Measurements from ENCODE around the gene CDC42EP3. TPM values are rescaled to one million over a fixed set of nuclear protein-coding genes. Genes with fewer than 3 reads are reported as not detected.

The CDC42EP3 gene
- total RNA-seq, 6 experiments from 2014 or later: 159 to 248 (median 201) TPM

- H3K27me3 Mint-ChIP-seq (ENCODE audit: insufficient read depth): no peaks in the 10 kb centered on the region
- no peaks in the 10 kb centered on the region; the same call in 1 of the 2 replicates for H3K36me3 Mint-ChIP-seq (ENCODE audit: low read depth)
- H3K4me1 Mint-ChIP-seq (ENCODE audit: low read depth): peaks cover 49% of the 10 kb centered on the region
- no peaks in the 10 kb centered on the region for H3K9me3 Mint-ChIP-seq
- TF ChIP-seq CTCF (IDR thresholded peaks at IDR 0.05): no peak
- no peak overlapping the region for H3K4me3 Mint-ChIP-seq
- H3K27ac Mint-ChIP-seq: no peak overlapping the region
- DNase-seq: no peak
These were observed 53.1 kb downstream of the CDC42EP3 start for GRCh38 chr2:37618326-37618725.

GRCh38 chr2:37617119-37617892 is 54.1 kb downstream of the CDC42EP3 start:
- Mint-ChIP-seq H3K9me3 (no peaks in the 10 kb centered on the region), H3K36me3 (ENCODE audit: low read depth) (no peaks in the 10 kb centered on the region), H3K27me3 (ENCODE audit: insufficient read depth) (no peaks in the 10 kb centered on the region), H3K4me1 (ENCODE audit: low read depth) (peaks cover 44% of the 10 kb centered on the region), H3K27ac (no peak overlapping the region; the same call in 1 of the 2 replicates), H3K4me3 (no peak overlapping the region)
- no peak for DNase-seq
- TF ChIP-seq CTCF (IDR thresholded peaks at IDR 0.05): no peak

- no peak overlapping the region for H3K27ac Mint-ChIP-seq
- H3K27me3 Mint-ChIP-seq (ENCODE audit: insufficient read depth): no peaks in the 10 kb centered on the region
- no peaks in the 10 kb centered on the region for H3K36me3 Mint-ChIP-seq (ENCODE audit: low read depth)
- H3K9me3 Mint-ChIP-seq: no peaks in the 10 kb centered on the region
- no peak overlapping the region for H3K4me3 Mint-ChIP-seq
- H3K4me1 Mint-ChIP-seq (ENCODE audit: low read depth): peaks cover 44% of the 10 kb centered on the region
- no peak for DNase-seq
- no peak for TF ChIP-seq CTCF (IDR thresholded peaks at IDR 0.05)
These were observed 54.8 kb downstream of the CDC42EP3 start for GRCh38 chr2:37616677-37617005.

- Mint-ChIP-seq H3K27me3 (ENCODE audit: insufficient read depth) (peaks cover 3% of the 10 kb centered on the region; the same call in 1 of the 2 replicates), H3K9me3 (no peaks in the 10 kb centered on the region), H3K4me1 (ENCODE audit: low read depth) (peaks cover 49% of the 10 kb centered on the region), H3K4me3 (no peak overlapping the region), H3K27ac (peak overlapping the region; percentile 32), H3K36me3 (ENCODE audit: low read depth) (no peaks in the 10 kb centered on the region)
- TF ChIP-seq CTCF (IDR thresholded peaks at IDR 0.05): no peak
- no peak for DNase-seq
These were observed 55.4 kb downstream of the CDC42EP3 start for GRCh38 chr2:37615804-37616676.

GRCh38 chr2:37614061-37614738 is 57.2 kb downstream of the CDC42EP3 start:
- peak; percentile 96 for DNase-seq
- TF ChIP-seq CTCF (IDR thresholded peaks at IDR 0.05): no peak
- no peaks in the 10 kb centered on the region for H3K9me3 Mint-ChIP-seq
- peaks cover 48% of the 10 kb centered on the region for H3K4me1 Mint-ChIP-seq (ENCODE audit: low read depth)
- H3K4me3 Mint-ChIP-seq: no peak overlapping the region
- H3K27me3 Mint-ChIP-seq (ENCODE audit: insufficient read depth): peaks cover 3% of the 10 kb centered on the region; the same call in 1 of the 2 replicates
- H3K36me3 Mint-ChIP-seq (ENCODE audit: low read depth): no peaks in the 10 kb centered on the region
- H3K27ac Mint-ChIP-seq: peak overlapping the region; percentile 91

Data from HFFc6 (cell line).